ENCODE measurements around the gene SPARC.

GRCh38 chr5:151695464-151695863, 8.7 kb upstream of the SPARC start:
- TF ChIP-seq GATA2 (IDR thresholded peaks at IDR 0.05; ENCODE audit: low read depth, low read length): no peak
- TF ChIP-seq GATA3 (IDR thresholded peaks at IDR 0.05; ENCODE audit: low read depth, low read length): no peak

All from SH-SY5Y (cell line).